ENCODE measurements around the gene PEX5L.

DNA sequence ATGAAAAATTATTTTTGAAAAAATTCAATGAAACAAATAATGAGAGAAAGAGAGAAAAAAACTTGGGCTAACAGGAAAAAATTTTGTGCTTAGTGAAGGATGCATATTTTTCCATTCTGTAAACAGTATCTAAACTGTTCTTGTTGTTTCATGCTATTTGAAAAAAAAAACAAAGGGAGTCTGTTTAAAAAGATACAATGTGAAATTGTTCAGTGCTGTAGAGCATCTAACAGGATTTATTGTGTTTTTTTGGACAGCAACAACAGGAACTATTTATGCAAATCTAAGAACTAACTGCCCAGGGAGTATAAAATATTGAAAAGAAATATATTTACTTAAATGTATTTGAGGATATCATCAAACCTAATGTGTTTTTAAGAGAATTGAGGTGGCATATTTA lies 55.1 kb downstream of the PEX5L start:
- TF ChIP-seq RAD21 (IDR thresholded peaks at IDR 0.05; ENCODE audit: low read depth), result no peak
- TF ChIP-seq, protein P1, sequence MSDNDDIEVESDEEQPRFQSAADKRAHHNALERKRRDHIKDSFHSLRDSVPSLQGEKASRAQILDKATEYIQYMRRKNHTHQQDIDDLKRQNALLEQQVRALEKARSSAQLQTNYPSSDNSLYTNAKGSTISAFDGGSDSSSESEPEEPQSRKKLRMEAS (IDR thresholded peaks at IDR 0.05), result no peak
- no peak for TF ChIP-seq NFIC (IDR thresholded peaks at IDR 0.05)
- TF ChIP-seq FOXM1 (IDR thresholded peaks at IDR 0.05; ENCODE audit: borderline replicate concordance, low read depth), result no peak
- TF ChIP-seq YY1 (IDR thresholded peaks at IDR 0.05; ENCODE audit: low read depth), result no peak
- TF ChIP-seq, protein P2, sequence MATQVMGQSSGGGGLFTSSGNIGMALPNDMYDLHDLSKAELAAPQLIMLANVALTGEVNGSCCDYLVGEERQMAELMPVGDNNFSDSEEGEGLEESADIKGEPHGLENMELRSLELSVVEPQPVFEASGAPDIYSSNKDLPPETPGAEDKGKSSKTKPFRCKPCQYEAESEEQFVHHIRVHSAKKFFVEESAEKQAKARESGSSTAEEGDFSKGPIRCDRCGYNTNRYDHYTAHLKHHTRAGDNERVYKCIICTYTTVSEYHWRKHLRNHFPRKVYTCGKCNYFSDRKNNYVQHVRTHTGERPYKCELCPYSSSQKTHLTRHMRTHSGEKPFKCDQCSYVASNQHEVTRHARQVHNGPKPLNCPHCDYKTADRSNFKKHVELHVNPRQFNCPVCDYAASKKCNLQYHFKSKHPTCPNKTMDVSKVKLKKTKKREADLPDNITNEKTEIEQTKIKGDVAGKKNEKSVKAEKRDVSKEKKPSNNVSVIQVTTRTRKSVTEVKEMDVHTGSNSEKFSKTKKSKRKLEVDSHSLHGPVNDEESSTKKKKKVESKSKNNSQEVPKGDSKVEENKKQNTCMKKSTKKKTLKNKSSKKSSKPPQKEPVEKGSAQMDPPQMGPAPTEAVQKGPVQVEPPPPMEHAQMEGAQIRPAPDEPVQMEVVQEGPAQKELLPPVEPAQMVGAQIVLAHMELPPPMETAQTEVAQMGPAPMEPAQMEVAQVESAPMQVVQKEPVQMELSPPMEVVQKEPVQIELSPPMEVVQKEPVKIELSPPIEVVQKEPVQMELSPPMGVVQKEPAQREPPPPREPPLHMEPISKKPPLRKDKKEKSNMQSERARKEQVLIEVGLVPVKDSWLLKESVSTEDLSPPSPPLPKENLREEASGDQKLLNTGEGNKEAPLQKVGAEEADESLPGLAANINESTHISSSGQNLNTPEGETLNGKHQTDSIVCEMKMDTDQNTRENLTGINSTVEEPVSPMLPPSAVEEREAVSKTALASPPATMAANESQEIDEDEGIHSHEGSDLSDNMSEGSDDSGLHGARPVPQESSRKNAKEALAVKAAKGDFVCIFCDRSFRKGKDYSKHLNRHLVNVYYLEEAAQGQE (IDR thresholded peaks at IDR 0.05; ENCODE audit: low read depth), result no peak
- no peak for TF ChIP-seq CEBPB (IDR thresholded peaks at IDR 0.05)
- no peak for TF ChIP-seq CREB1 (IDR thresholded peaks at IDR 0.05; ENCODE audit: low read depth)
- no peak for TF ChIP-seq EGR1 (IDR thresholded peaks at IDR 0.05)
- TF ChIP-seq EP300 (IDR thresholded peaks at IDR 0.05; ENCODE audit: borderline replicate concordance), result no peak
- TF ChIP-seq TAF1 (IDR thresholded peaks at IDR 0.05; ENCODE audit: low read depth), result no peak
- no peak for TF ChIP-seq TEAD4 (IDR thresholded peaks at IDR 0.05)
- TF ChIP-seq, protein P3, sequence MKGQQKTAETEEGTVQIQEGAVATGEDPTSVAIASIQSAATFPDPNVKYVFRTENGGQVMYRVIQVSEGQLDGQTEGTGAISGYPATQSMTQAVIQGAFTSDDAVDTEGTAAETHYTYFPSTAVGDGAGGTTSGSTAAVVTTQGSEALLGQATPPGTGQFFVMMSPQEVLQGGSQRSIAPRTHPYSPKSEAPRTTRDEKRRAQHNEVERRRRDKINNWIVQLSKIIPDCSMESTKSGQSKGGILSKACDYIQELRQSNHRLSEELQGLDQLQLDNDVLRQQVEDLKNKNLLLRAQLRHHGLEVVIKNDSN (IDR thresholded peaks at IDR 0.05), result no peak
